Left lung (tissue), 10 donors: ENCODE measurements around the gene GCNT4. TPM values are rescaled to one million over a fixed set of nuclear protein-coding genes. Genes with fewer than 3 reads are reported as not detected.

Source experiments
- ATAC-seq: fragments of 200-7000 bp; cut with Tn5 transposase; one replicate; pipeline ENCODE4 v1.9.1; 2020; ENCODE audit warnings: moderate library complexity
- DNase-seq, 4 donors: peaks; one replicate each; pipeline ENCODE4 v3.0.0-alpha.2; 2013 to 2020
- H3K27ac ChIP-seq, 2 donors: fragments of 200-600 bp; sonication (generic) in 1 of 2; one replicate each; pipeline versions ENCODE4 v1.5.0 to v1.8.0; 2020 to 2021
- H3K27me3 ChIP-seq, 2 donors: fragments of 200-600 bp; sonication (generic) in 1 of 2; one replicate each; pipeline versions ENCODE4 v1.5.0 to v1.8.0; 2020 to 2021
- H3K36me3 ChIP-seq, 2 donors: fragments of 200-600 bp; sonication (generic) in 1 of 2; one replicate each; pipeline versions ENCODE4 v1.5.0 to v1.8.0; 2020 to 2021
- H3K4me1 ChIP-seq, 2 donors: fragments of 200-600 bp; one replicate each; pipeline ENCODE4 v1.8.0; 2021
- H3K4me3 ChIP-seq, 2 donors: fragments of 200-600 bp; sonication (generic) in 1 of 2; one replicate each; pipeline versions ENCODE4 v1.5.0 to v1.8.0; 2020 to 2021; ENCODE audit warnings: mild to moderate bottlenecking in 1 of 2
- H3K9me3 ChIP-seq, 2 donors: fragments of 200-600 bp; sonication (generic) in 1 of 2; one replicate each; pipeline versions ENCODE4 v1.5.0 to v1.8.0; 2020 to 2021
- intact Hi-C, 2 donors: fragments of 100-400 bp; cut with DNase I; formaldehyde crosslinking; loops; one replicate each; pipeline versions ENCODE4 v1.11.2 to v1.14.2; 2022
- polyA plus RNA-seq, 6 donors: library from polyadenylated mRNA; unstranded; fragments of 120-200 nt; gene quantifications; one replicate each; pipeline ENCODE4 v1.2.1, GENCODE V29; 2013; ENCODE audit not compliant: insufficient read length in 6 of 6
- total RNA-seq, 2 donors: library from RNA; stranded (reverse); fragmentation: NEBNext Ultra II Directional; extraction: Animal tissue kit (Norgen Biotek cat#: 25700); gene quantifications; one replicate each; pipeline ENCODE4 v1.2.1, GENCODE V29; 2021
- TF ChIP-seq, protein P1 (sequence below), 2 donors: fragments of 200-600 bp; sonication (generic) in 1 of 2; IDR thresholded peaks; one replicate each; pipeline versions ENCODE4 v1.5.0 to v1.8.0; 2021; ENCODE audit warnings: antibody characterized with exemption in 2 of 2
- donor health status: DM: no; HTN: yes; CAD: no.
- donor health status: DM: no; HTN: no; CAD: no.

GCNT4 gene
- total and polyA plus RNA-seq, 8 donors, result 0.90 to 3.6 (median 1.1) TPM

DNA sequence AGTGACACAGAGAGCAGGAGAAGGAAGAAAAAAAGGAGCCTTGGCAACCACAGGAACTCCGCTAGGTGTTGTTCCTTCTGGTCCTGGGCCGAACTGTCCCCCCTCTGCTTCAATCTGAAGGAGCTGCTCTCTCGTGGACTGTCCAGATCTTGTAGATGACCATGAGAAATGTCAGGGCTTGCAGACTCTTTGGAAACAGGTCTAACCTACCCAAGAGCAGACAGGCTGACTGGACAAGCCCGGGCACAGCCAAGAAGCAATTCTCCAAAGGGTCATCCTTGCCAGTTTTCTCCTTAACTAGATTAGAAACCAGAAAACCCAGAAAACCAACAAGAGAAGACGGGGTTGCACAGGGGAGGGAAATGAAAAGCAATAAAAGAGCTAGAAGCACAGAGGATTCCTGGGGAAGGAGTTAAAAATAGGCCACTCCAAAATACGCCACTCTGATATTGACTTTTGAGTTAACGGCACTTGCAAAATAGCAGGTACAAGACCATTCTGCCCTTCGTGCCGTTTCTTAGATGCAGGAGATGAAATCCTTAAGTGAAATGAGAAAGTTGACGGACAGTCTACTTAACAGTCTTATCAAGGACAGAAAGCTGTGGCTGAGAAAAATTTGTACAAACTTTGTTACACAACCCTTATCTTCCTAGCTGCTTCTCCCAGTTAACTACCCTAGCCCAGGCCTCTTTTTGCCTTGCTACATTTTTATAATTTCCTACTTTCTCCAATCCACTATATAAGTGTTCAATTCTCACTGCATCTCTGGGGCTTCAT is 5.8 kb downstream of the GCNT4 start:
- no peak for DNase-seq
- TF ChIP-seq, protein P1, sequence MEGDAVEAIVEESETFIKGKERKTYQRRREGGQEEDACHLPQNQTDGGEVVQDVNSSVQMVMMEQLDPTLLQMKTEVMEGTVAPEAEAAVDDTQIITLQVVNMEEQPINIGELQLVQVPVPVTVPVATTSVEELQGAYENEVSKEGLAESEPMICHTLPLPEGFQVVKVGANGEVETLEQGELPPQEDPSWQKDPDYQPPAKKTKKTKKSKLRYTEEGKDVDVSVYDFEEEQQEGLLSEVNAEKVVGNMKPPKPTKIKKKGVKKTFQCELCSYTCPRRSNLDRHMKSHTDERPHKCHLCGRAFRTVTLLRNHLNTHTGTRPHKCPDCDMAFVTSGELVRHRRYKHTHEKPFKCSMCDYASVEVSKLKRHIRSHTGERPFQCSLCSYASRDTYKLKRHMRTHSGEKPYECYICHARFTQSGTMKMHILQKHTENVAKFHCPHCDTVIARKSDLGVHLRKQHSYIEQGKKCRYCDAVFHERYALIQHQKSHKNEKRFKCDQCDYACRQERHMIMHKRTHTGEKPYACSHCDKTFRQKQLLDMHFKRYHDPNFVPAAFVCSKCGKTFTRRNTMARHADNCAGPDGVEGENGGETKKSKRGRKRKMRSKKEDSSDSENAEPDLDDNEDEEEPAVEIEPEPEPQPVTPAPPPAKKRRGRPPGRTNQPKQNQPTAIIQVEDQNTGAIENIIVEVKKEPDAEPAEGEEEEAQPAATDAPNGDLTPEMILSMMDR (IDR thresholded peaks at IDR 0.05), result no peak
- intact Hi-C loops, result no loop called here
- Histone ChIP-seq H3K4me1 (peaks cover 0 to 2% of the 10 kb centered on the region in 2 donors), H3K27ac (peak overlapping the region in 1 of 2 donors; percentile 49), H3K9me3 (no peaks in the 10 kb centered on the region), H3K36me3 (peaks cover 0 to 4% of the 10 kb centered on the region in 2 donors), H3K27me3 (peaks cover 0 to 14% of the 10 kb centered on the region in 2 donors), H3K4me3 (no peak overlapping the region)
- ATAC-seq, result peak; percentile 41

DNA sequence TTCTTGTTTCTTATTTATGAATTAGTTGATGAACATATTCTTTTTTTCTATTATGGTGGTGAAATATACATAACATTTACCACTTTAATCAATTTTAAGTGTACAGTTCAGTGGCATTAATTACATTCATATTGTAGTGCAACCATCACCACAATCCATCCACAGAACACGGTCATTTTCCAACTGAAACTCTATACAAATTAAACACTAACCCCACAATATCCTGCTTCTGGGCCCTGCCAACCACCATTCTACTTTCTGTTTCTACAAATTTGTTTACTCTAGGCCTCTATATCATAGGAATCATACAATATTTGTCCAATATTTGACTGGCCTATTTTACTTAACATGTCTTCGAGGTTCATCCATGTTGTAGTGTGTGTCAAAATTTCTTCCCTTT is 7.3 kb downstream of the GCNT4 start:
- ATAC-seq (no peak), DNase-seq (no peak)
- H3K27me3 ChIP-seq, result no peaks in the 10 kb centered on the region
- no peaks in the 10 kb centered on the region for H3K9me3 ChIP-seq
- no peak overlapping the region for H3K4me3 ChIP-seq
- H3K36me3 ChIP-seq, result peaks cover 0 to 4% of the 10 kb centered on the region in 2 donors
- TF ChIP-seq, protein P1 (IDR thresholded peaks at IDR 0.05), result no peak
- H3K4me1 ChIP-seq, result no peaks in the 10 kb centered on the region
- intact Hi-C loops, result no loop called here
- H3K27ac ChIP-seq, result no peak overlapping the region

DNA sequence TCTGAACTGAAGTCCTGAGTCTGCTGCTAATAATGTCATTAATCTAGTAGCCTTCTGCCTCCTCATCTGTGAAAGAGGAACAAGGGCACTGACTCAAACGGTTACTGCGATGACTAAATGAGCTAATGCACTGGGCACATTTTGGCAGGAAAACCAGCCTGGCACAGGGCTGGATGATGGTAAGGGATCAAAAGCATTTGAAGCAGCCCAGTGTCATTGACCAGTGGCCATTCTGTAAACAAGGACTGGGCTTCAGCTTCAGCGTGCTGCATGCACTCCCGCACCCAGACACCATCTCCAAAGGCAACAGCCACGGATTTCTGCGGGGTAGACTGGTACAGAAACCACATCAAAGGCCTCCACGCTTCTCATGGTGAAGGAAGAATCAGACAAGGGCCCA is 8.0 kb downstream of the GCNT4 start:
- Histone ChIP-seq H3K4me1 (no peaks in the 10 kb centered on the region), H3K36me3 (peaks cover 0 to 4% of the 10 kb centered on the region in 2 donors), H3K27ac (no peak overlapping the region), H3K9me3 (no peaks in the 10 kb centered on the region), H3K4me3 (no peak overlapping the region), H3K27me3 (no peaks in the 10 kb centered on the region)
- TF ChIP-seq, protein P1 (IDR thresholded peaks at IDR 0.05), result no peak
- intact Hi-C loops, result no loop called here
- DNase-seq (no peak), ATAC-seq (peak; percentile 44)

DNA sequence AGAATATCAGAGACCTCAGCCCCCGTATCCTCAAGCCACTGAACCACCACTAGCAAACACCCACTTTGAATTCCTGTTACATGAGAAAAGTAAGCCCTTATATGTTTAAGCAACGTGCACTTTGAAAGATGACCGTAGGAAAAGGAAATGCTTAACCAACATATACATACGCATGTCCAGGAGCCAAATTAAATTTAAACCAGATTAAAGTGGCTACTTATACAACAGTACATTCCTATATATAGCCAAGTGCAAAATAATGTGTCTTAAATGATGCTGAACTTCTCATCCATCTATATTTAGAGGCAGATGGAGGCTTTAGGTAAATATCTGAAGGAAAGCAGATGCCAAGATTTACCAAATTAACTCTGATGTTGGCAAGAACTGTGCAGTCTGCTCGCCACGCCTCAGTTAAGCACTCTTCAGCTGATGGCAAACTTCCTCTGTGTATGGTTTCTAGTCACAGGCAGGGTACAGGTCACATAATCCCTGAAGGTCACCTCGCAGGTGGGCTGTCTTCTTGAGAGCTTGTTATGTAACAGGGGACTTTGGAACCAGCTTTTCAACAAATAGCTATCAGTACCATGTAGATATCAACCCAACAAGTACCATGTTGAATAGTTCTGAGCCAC is 8.6 kb downstream of the GCNT4 start:
- Histone ChIP-seq H3K27ac (no peak overlapping the region), H3K4me1 (no peaks in the 10 kb centered on the region), H3K27me3 (no peaks in the 10 kb centered on the region), H3K9me3 (no peaks in the 10 kb centered on the region), H3K4me3 (no peak overlapping the region), H3K36me3 (peaks cover 0 to 4% of the 10 kb centered on the region in 2 donors)
- intact Hi-C loops, result no loop called here
- TF ChIP-seq, protein P1 (IDR thresholded peaks at IDR 0.05), result no peak
- DNase-seq (no peak), ATAC-seq (peak; percentile 70)

DNA sequence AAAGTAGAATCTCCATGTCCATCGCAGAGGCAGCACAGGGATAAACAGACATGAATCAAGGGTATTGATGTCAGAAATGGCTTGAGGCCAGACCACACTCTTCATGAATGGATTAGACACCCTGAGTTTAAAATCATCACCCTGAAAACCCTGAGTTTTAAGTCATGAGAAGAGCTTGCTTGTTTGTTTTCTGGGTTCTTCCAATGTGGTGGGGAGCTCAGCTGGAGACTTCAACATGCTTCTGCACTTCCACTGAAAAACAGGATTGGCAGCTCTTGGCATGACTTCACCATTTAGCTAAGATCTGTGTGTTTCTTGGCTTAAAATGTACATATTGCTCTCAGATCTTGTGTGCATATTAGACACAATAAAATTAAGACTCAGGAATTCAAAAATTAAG is 9.8 kb downstream of the GCNT4 start:
- Histone ChIP-seq H3K27ac (no peak overlapping the region), H3K36me3 (peaks cover 0 to 4% of the 10 kb centered on the region in 2 donors), H3K27me3 (no peaks in the 10 kb centered on the region), H3K9me3 (no peaks in the 10 kb centered on the region), H3K4me3 (no peak overlapping the region), H3K4me1 (no peaks in the 10 kb centered on the region)
- intact Hi-C loops, result no loop called here
- peak in 1 of 4 donors; percentile 50 for DNase-seq
- ATAC-seq, result no peak
- TF ChIP-seq, protein P1 (IDR thresholded peaks at IDR 0.05), result no peak
